Ascending aorta (tissue), 2 donors: Measurements from ENCODE around the gene SHISAL1. TPM values are rescaled to one million over a fixed set of nuclear protein-coding genes. Genes with fewer than 3 reads are reported as not detected.
"Not testable (repeated sequence)": the region's sequence is repeated elsewhere in the genome, so short reads cannot be mapped to it uniquely, and the experiment has no call there.

ENCODE experiments used
- DNase-seq, 2 donors: peaks; one replicate each; pipeline ENCODE4 v3.0.0-alpha.2; 2019; ENCODE audit warnings: low spot score in 2 of 2
- H3K27ac ChIP-seq, 2 donors: fragments of 200-600 bp; sonication (generic); one replicate each; pipeline ENCODE4 v1.5.1; 2016 to 2017; ENCODE audit warnings: mild to moderate bottlenecking in 1 of 2
- H3K27me3 ChIP-seq: fragments of 200-600 bp; sonication (generic); one replicate; pipeline ENCODE4 v1.5.1; 2017
- H3K36me3 ChIP-seq, 2 donors: fragments of 200-600 bp; sonication (generic); one replicate each; pipeline ENCODE4 v1.5.1; 2016
- H3K4me1 ChIP-seq, 2 donors: fragments of 200-600 bp; sonication (generic); one replicate each; pipeline ENCODE4 v1.5.1; 2016 to 2017; ENCODE audit warnings: mild to moderate bottlenecking in 1 of 2
- H3K4me3 ChIP-seq, 2 donors: fragments of 200-600 bp; sonication (generic); one replicate each; pipeline ENCODE4 v1.5.1; 2016 to 2017; ENCODE audit warnings: mild to moderate bottlenecking in 1 of 2
- H3K9me3 ChIP-seq, 2 donors: fragments of 200-600 bp; sonication (generic); one replicate each; pipeline ENCODE4 v1.5.1; 2016
- CTCF ChIP-seq, 3 experiments: fragments of 200-600 bp in 2 of 3; fragments of 450-650 bp in 1 of 3; sonication (generic) in 2 of 3; IDR thresholded peaks; one replicate each; pipeline ENCODE4 v1.5.1; 2016 to 2019; ENCODE audit warnings: antibody characterized with exemption in 3 of 3, mild to moderate bottlenecking in 1 of 3, moderate library complexity in 1 of 3
- intact Hi-C: fragments of 100-400 bp; cut with DNase I; formaldehyde crosslinking; loops from one replicate; pipeline ENCODE4 v1.15.1; 2023
- total RNA-seq: library from RNA; depleted of rRNA; stranded (reverse); fragments of >200 nt; gene quantifications from one replicate; pipeline ENCODE4 v1.1.0, GENCODE V29; 2016

The SHISAL1 gene
- total RNA-seq, 1 donor from 2014 or later = 1.6 TPM

GRCh38 chr22:44304354-44304753, 8.4 kb downstream of the SHISAL1 start:
- H3K27me3 ChIP-seq = no peaks in the 10 kb centered on the region
- no peaks in the 10 kb centered on the region for H3K36me3 ChIP-seq
- no peak overlapping the region for H3K27ac ChIP-seq
- no peaks in the 10 kb centered on the region for H3K9me3 ChIP-seq
- H3K4me1 ChIP-seq = peaks cover 3 to 4% of the 10 kb centered on the region in 2 donors
- H3K4me3 ChIP-seq = no peak overlapping the region
- TF ChIP-seq CTCF (IDR thresholded peaks at IDR 0.05) = no peak
- no peak for DNase-seq
- intact Hi-C loops = no loop called here

DNA sequence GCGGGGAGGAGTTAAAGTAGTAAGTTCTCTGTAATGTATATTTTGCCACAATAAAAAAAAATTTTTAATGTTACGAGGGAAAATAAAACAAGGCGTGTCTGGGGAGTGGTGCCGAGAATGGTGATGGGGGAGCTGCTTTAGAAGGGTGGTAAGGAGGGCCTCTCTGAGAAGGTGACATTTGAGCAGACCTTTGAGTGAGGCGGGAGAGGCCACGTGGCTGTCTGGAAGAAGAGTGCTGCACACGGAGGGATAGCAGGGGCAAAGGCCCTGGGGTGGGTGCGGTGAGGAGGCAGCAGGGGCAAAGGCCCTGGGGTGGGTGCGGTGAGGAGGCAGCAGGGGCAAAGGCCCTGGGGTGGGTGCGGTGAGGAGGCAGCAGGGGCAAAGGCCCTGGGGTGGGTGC, 10.4 kb downstream of the SHISAL1 start:
- intact Hi-C loops, DNase-seq, H3K4me3 ChIP-seq, H3K27ac ChIP-seq, H3K27me3 ChIP-seq, H3K4me1 ChIP-seq, H3K9me3 ChIP-seq, H3K36me3 ChIP-seq: not testable (repeated sequence)

DNA sequence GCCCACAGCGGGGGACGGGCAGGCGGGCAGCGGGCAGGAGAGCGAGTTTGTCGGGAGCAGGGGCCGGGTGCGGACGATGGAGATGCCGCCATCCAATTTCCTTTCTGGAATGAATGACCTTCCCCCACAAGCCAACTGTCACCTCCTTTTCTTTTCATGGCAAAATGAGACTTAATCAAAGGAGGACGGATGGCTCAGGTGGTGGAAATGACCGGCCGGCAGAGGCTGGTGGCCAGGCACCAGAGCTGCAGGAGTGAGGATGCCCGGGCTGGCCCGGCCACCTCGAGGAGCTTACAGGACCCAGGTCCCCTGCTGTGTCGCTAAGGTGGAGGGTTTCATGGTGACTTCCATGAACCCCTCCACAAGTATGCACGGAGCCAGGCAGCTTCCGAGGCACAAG, 11.7 kb downstream of the SHISAL1 start:
- DNase-seq = no peak
- intact Hi-C loops = no loop called here
- Histone ChIP-seq H3K36me3 (no peaks in the 10 kb centered on the region), H3K4me3 (no peak overlapping the region), H3K9me3 (no peaks in the 10 kb centered on the region), H3K27me3 (no peaks in the 10 kb centered on the region), H3K4me1 (no peaks in the 10 kb centered on the region), H3K27ac (no peak overlapping the region)
- no peak for TF ChIP-seq CTCF (IDR thresholded peaks at IDR 0.05)

- Histone ChIP-seq H3K4me3 (no peak overlapping the region), H3K27ac (no peak overlapping the region), H3K27me3 (no peaks in the 10 kb centered on the region), H3K9me3 (peaks cover 0 to 6% of the 10 kb centered on the region in 2 donors), H3K36me3 (no peaks in the 10 kb centered on the region), H3K4me1 (no peaks in the 10 kb centered on the region)
- TF ChIP-seq CTCF (IDR thresholded peaks at IDR 0.05) = no peak
- intact Hi-C loops = no loop called here
- DNase-seq = no peak
Observed at GRCh38 chr22:44299124-44299523, 13.6 kb downstream of the SHISAL1 start.

DNA sequence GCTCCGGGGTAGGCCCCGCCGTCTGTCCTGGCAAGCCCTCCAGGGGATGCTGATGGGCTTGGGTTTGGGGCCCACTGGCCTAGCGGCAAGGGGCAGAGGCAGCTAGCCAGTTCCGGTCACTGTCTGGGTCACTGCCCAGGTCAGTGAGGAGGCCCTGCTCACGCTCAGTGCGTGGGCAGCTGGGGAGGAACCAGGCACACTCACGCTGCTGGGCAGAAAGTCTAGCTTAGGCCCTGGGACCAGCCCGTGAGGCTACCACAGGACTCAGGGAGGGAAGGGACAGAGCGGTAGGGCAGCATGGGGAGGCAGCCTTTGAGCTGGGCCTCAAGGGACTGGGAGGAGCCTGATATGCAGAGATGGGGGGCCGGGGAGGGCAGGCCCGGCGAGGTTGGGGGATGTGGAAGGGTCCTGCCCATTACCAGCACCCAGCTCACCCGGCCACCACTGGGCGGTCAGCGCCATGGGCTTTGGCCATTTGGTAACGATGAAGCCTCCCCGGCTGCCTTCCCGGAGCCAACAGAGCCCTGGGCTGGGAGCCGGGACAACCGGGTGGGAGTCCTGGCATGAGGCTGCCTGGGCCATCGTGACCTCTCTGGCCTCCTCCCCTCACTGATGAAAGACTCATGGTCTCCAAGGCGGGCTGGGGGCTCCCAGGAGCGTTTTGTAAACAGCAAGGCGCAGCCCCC, 14.2 kb downstream of the SHISAL1 start:
- intact Hi-C loops = no loop called here
- no peak for DNase-seq
- Histone ChIP-seq H3K4me1 (no peaks in the 10 kb centered on the region), H3K4me3 (no peak overlapping the region), H3K27me3 (no peaks in the 10 kb centered on the region), H3K9me3 (peaks cover 0 to 9% of the 10 kb centered on the region in 2 donors), H3K27ac (no peak overlapping the region), H3K36me3 (no peaks in the 10 kb centered on the region)
- TF ChIP-seq CTCF (IDR thresholded peaks at IDR 0.05) = no peak

DNA sequence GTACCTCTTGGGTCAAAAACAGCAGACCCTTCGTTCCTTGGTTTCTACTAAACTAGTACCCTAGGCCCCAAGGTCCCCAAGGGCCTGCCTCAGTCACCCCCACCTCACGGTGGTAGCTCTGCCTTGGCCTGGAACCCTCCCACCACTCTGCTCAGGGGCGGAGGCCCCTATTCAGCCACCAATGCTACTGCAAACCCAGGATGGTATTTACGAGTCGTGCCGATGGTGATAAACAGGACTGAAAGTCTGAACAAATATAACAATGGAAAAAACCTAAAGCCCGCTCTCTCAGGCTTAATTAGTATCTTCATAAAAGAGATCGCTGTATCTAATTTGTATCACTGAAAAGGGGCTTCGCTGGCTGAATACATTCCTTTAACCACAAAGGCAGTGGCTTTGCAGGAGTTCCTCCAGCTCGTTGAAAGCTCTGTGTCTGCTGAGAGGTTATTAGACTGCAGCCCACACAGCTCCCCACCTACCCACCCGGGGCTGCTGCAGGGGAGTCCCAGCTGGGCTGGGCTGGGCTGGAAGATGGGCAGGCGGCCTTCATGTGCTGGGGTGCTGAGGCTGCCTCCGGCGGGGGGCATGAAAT, 15.2 kb downstream of the SHISAL1 start:
- intact Hi-C loops = no loop called here
- no peak for DNase-seq
- Histone ChIP-seq H3K27ac (no peak overlapping the region), H3K27me3 (no peaks in the 10 kb centered on the region), H3K36me3 (no peaks in the 10 kb centered on the region), H3K9me3 (peaks cover 0 to 9% of the 10 kb centered on the region in 2 donors), H3K4me1 (no peaks in the 10 kb centered on the region), H3K4me3 (no peak overlapping the region)
- TF ChIP-seq CTCF (IDR thresholded peaks at IDR 0.05) = no peak
